ENCODE results near the gene RAB11B. TPM values are rescaled to one million over a fixed set of nuclear protein-coding genes. Genes with fewer than 3 reads are reported as not detected.
A peak's percentile ranks its signal among the peaks of the same experiment; 100 is the strongest.

Gene RAB11B
- total and polyA plus RNA-seq, 2 of the 13 experiments (the other 11 are each of a cell fraction or from before 2014, with no cell fraction given) = 6.0 to 28.4 TPM

- TF ChIP-seq HNF1A (IDR thresholded peaks at IDR 0.05; ENCODE audit: low read depth) (no peak), HNF1A (CRISPR knock-in tag; IDR thresholded peaks at IDR 0.05; ENCODE audit: borderline replicate concordance) (no peak; the same call in 1 of the 2 replicates), ZBTB44 (CRISPR knock-in tag; IDR thresholded peaks at IDR 0.05) (no peak), HNRNPUL1 (IDR thresholded peaks at IDR 0.05; ENCODE audit: low read depth, low read length) (no peak), NFATC3 (CRISPR knock-in tag; IDR thresholded peaks at IDR 0.05) (no peak), ZBTB4 (CRISPR knock-in tag; IDR thresholded peaks at IDR 0.05; ENCODE audit: borderline replicate concordance) (no peak), DMAP1 (CRISPR knock-in tag; IDR thresholded peaks at IDR 0.05) (no peak), ZNF766 (CRISPR knock-in tag; IDR thresholded peaks at IDR 0.05; ENCODE audit: borderline replicate concordance) (no peak), FOXP4 (CRISPR knock-in tag; IDR thresholded peaks at IDR 0.05) (peak; percentile 99), ERF (CRISPR knock-in tag; IDR thresholded peaks at IDR 0.05) (peak; percentile 61; the same call in 1 of the 2 replicates), KDM1A (CRISPR knock-in tag; IDR thresholded peaks at IDR 0.05) (peak; percentile 90; the same call in 1 of the 2 replicates)
- TF ChIP-seq, protein P1, sequence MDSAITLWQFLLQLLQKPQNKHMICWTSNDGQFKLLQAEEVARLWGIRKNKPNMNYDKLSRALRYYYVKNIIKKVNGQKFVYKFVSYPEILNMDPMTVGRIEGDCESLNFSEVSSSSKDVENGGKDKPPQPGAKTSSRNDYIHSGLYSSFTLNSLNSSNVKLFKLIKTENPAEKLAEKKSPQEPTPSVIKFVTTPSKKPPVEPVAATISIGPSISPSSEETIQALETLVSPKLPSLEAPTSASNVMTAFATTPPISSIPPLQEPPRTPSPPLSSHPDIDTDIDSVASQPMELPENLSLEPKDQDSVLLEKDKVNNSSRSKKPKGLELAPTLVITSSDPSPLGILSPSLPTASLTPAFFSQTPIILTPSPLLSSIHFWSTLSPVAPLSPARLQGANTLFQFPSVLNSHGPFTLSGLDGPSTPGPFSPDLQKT (CRISPR knock-in tag; IDR thresholded peaks at IDR 0.05; ENCODE audit: borderline replicate concordance) = no peak
Observed at GRCh38 chr19:8387688-8388611, 2.2 kb upstream of the RAB11B start (continued).
